ENCODE measurements around the gene KRT71.
"Not testable (repeated sequence)": the region's sequence is repeated elsewhere in the genome, so short reads cannot be mapped to it uniquely, and the experiment has no call there.

Gene KRT71

DNA sequence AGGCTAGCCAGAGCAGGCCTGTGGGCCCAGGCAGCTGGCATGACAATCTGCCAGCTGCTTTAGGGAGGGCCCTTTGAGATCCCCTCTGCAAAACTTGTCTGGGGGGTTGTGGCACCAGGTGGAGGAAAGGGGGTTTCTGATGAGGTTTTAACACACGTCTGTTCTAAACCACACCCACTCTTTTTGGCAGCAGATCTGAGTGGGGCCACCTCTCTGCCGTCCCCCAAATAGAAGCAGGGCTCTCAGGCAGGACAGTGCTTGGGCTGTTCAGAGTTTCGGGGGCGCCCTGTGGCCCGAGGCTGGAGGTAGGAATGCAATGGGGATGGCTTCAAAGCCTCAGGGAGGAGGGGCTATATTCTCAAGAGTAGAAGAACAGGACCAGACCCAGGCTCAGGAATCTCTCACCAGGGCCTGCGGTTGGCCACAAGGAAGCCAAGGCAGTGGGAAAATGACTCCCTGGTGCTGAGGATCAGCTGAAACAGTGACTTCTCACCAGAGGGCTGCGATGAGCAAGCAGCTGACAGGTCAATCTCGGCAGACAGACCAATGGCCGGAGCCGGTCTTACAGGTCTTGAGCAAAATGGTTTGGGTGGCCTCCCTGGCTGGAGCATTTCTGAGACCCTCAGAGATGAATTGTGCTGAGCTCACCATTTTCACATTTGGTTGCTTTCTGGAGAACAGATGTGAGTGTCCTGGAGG is 31.2 kb downstream of the KRT71 start:
- no peak for FAIRE-seq
- no peak for DNase-seq (ENCODE audit: low spot score)

DNA sequence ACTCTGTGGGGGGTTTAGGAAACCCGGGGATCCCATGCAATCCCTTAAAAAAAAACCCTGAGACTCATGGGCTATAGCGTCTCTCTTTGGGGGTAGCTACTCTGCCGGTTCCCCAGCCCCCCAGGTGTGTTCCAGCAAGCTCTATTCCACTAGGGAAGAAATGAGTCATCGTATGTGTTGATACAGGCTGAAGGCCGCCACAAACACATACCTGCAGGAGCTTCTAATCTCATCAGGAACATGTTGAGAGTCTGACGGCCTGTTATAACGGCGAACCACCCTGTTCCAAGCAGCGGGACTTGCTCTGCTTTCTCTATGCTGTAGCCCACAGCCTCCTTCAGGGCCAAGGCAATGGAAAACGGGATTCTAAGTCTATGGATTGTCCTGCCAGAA is 31.8 kb downstream of the KRT71 start:
- FAIRE-seq (no peak), DNase-seq (ENCODE audit: low spot score) (peak; percentile 65)

DNA sequence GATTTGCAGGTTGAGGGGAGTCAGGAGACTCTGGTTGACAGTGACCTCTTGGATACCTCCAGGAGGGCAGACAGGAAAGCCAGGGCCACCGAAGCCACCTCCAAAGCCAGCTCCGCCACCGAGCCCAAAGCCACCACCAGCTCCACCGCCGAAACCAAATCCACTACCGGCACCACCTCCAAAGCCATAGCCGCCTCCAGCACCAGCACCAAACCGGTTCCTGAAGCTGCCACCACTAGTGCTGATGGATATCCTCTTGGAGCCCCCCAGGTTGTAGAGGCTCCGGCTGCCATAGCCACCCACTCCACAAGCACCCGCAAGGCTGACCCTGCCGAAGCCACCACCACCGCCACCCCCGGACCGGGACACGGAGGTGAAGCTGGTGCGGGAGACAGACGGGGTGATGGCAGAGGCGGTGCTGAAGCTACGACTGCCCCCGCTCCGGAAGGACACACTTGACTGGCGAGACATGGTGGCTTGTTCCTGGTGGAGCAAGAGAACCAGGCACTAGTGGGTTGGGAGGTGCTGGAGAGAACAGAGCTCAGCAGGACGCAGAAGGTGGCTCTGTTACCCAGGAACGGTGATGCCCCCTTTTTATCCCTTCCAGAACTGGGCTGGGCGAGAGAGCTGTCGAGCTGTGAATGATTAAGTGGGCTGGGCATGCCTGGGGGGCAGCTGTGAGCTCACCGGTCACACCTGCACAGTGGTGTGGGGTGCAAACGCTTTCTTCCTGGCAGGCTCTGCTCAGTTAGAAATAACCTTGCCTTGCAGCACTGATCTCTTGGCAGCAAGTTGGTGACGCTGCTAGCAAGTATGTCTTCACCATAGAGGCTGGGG is 32.9 kb downstream of the KRT71 start, which contains the start of gene KRT5:
KRT5 (minus strand) TSS at position 569 of the 837 bp plus-strand sequence; CDS start at position 471, 98 bp downstream.
- DNase-seq (ENCODE audit: low spot score) (no peak), FAIRE-seq (no peak)

DNA sequence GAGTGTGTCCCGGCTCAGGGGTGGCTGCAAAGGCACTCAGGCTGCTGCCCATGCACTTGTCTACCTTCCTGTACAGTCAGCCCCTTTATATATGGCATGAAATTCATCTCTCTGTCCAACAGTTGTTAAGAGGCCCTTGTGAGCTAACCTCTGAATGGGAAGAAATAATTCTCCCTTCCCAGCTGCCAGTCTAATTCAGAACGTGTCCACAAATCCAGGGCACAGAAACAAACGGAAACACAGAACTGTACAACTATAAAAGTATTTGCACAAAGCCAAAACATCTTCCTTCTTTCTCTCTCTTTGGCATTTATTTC is 33.6 kb downstream of the KRT71 start:
- DNase-seq (ENCODE audit: low spot score) (no peak), FAIRE-seq (no peak)

DNA sequence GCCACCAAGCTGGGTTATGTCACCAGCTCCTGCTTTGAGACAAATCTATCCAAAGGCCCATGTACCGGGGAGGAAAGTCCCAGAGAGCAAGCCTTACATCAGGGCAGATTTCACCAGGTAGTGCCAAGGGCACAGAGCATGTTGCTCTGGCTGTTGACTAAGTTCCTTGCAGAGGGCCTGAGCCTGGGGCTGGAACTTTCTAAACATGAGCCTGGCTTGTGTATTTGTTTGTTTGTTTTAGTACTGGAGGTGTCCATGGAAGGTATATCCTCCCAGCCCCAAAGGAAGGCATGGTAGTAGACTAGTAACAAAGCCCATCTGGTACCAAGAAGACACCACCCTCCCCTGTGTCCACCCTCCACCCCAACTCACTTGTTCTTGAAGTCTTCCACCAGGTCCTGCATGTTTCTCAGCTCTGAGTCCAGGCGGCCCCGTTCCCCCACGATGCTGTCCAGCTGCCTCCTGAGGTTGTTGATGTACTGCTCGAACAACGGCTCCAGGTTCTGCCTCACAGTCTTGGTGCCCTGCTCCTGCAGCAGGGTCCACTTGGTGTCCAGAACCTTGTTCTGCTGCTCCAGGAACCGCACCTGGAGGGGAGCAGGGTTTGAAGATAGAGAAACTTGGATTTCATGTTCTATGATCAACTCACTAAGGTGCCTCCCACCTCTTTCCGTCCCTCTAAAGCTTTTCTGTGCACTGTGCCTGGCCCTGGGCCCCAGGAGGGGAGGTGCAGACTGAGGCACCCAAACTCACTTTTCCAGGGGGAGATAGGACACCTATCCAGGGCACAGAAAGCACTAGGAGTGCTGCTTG is 34.2 kb downstream of the KRT71 start:
- FAIRE-seq (no peak), DNase-seq (ENCODE audit: low spot score) (no peak)

DNA sequence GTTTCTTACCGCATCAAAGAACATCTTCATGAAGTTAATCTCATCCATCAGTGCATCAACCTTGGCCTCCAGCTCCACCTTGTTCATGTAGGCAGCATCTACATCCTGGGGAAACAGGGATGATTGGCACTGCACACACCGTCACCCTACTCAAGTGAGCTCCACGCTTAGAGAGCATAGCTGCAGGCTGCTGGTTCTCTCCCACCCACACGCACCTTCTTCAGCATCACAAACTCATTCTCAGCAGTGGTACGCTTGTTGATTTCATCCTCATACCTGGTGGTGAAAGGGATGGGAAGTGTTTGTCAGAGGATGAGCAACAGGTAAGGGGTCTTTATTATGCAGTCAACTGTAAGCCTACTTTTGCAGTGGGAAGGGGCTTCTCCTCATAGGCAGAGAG is 35.1 kb downstream of the KRT71 start:
- FAIRE-seq: no peak
- no peak for DNase-seq (ENCODE audit: low spot score)

DNA sequence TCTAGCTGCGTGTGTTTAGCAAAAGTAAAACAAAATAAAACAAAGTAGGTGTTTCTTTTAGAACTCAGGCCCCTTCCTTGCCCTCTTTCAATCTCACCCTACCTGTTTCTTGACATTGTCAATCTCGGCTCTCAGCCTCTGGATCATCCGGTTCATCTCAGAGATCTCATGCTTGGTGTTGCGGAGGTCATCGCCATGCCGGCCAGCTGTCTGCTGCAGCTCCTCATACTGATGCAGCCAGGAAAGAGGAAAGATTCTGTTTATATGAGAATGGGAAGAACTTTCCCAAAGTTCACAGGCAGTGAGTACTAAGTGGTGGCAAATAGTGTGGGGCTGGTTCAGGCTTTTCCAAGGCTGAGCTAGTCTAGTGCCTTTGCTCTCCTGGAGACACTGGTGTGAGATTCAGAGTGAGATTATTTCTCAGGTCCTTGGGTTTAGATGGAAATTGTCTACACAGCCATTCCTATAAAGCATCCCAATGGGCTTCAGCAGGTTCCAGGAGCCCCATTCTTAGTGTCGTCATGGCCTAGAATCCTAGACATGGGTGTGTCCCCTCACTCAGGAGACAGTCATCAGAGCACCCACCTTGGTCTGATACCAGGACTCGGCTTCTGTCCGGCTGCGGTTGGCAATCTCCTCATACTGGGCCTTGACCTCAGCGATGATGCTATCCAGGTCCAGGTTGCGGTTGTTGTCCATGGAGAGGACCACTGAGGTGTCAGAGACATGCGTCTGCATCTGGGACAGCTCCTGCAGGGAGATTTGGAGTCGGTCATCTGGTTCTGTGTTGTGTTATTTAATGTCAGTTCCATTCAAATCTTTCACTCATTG is 35.7 kb downstream of the KRT71 start:
- DNase-seq (ENCODE audit: low spot score): no peak
- no peak for FAIRE-seq

DNA sequence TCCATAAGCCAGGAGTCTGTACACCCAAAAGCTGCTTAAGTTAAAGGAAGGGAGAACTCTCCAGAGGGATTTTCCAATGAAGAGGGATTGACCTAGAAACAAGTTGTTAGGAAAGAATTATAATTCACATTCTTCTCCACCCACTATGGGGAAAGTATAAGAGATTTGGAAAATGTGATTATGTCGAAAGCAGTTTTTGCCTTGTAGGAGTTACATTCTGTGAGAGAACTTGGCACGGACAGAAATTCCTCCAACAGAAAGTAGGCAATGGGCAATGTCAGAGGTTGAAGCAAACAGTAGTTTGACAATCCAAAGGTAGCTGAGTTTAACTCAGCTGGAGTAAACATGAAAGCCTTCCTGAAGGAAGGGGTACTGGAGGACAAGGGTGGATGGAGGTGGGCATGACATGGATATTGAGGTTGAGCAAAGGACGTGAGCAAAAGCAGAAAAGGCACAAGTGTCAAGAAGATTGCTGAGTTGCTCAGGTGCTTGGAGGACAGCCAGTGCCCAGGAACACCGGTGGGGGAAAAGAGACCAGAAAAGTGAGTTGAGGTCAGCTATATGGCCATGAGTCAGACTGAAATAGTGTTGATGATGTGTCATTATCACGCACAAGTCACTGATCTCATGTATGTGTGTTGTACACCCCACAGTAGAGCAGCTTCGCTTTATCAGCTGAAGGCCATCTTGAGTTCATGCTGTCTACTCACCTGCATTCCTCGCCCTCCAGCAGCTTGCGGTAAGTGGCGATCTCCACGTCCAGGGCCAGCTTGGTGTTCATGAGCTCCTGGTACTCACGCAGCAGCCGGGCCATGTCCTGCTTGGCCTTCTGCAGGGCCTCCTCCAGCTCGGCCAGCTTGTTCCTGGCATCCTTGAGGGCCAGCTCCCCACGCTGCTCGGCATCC is 36.8 kb downstream of the KRT71 start:
- peak; percentile 30 for FAIRE-seq
- no peak for DNase-seq (ENCODE audit: low spot score)

DNA sequence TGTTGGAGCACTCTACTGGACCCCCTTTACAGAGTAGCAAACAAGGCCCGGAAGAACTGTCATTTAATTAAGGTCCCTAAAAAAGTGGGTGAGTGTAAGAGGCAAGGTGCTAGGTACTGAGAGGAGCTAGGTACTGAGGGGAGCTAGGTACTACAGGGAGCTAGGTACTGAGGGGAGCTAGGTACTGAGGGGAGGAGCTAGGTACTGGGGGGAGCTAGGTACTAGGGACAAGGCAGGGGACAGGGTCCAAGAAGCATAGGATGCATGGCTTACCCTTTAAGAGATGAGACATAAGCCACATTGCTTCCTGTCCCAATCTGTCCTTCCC is 37.7 kb downstream of the KRT71 start:
- no peak for FAIRE-seq

DNA sequence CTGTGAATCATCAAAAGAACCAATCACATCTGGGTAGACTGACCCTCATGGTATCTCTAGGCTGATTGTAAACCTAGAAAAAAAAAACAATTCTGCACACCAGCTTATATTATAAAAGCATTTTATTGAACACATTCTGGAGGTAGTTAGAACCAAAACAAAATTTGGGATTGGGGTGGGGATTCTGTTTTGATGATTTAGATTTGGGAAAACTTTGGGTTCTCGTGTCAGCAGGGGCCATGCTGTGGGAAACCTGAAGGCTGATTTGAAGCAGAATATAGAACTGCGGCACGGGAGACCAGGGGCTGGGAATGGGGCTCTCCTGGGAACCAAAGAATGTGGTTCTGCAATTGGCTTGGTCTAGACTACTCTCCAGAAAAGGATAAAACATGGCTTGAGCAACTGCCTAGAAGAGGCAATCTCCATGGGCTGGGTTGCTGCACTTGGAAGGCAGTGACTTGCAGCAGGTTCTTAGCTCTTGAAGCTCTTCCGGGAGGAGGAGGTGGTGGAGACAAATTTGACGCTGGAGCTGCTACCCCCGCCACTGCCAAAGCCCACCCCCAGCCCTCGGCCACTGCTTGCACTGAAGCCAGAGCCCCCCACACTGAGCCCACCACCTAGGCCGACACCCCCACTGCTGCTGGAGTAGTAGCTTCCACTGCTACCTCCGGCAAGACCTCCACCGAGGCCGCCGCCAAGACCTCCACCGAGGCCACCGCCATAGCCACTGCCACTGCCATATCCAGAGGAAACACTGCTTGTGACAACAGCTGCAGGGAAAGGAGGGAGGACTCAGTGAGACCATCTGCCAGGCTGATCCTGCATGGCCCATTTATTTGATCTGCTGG is 38.2 kb downstream of the KRT71 start:
- FAIRE-seq (no peak), DNase-seq (ENCODE audit: low spot score) (no peak)

More for the DNA sequence above, 37.7 kb downstream of the KRT71 start:
- DNase-seq (ENCODE audit: low spot score): no peak

DNA sequence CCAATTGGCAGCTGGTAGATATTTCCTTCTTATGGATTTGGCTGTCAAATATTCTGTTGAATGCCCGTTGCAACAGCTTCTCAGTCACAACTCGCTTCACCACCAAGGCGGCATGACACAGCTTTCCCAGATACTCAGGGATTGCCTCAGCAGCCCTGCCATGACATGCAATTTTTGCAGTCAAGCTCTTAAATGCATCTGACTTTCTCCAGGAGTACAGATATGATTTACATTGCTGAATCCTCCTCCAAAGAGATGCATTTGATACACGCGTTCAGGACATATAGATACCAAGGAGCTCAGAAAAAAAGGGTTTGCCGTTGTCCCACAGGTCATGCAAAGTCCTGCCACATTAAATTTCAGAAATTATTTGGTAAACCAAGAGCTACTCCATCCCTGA is 39.2 kb downstream of the KRT71 start:
- DNase-seq (ENCODE audit: low spot score) (no peak), FAIRE-seq (no peak)

DNA sequence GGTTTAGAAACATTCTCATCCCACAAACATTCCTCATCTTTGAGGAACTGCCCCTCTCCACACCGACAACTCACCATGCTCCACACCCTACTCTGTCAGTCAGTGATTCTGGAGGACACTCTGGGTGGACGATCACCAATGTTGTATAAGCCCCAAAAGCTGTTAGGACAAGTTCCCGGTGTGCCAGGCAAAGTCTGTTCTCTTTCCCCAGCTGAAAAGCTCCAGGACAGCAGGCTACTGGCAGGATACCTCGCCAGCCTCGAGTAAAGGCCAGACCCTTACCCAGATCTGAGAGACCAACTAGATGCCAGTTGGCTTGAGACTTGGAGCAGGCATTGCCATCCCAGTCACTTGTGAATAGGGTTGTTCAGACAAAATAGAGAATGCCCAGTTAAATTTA is 44.7 kb downstream of the KRT71 start:
- FAIRE-seq (peak; percentile 32), DNase-seq (ENCODE audit: low spot score) (no peak)

DNA sequence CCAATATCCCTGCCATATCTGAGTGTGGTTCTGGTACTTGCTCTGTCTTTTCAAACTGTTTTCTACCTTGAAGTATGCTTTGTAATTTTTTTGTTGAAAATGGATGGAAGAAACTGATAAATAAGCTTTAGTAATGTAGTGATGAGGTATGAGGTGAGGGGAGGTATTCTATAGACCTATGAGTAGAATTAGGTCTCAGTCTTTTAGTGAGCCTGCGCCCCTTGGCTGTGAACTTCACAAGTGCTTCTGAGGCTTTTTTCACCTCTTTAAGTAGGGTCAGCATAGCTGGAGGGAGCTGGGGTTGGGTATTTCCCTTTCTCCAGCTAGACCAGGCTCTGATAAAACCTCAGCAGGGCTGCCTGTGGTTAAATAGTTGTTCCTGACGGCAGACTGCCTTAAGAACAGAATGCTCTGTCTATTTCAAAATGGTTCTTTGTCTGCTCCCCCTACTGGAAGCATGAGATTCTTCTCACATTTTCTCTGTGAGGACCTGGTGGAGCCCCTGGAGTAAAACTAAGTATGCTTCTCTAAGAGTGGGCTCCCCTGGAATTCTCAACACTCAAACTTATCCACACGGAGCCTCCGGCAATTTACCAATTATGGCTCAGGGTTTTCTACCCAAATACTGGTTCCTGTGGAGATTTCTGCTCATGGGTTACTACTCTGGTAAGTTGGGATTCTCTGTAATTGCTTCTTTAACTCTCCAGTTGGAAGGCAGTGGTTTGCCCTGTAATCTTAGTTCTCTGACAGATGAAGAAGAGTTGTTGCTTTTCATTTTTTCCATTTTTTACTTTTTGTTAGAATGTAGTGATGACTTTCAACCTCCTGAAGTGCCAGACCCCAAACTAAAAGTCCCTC is 45.9 kb downstream of the KRT71 start:
- no peak for FAIRE-seq

DNA sequence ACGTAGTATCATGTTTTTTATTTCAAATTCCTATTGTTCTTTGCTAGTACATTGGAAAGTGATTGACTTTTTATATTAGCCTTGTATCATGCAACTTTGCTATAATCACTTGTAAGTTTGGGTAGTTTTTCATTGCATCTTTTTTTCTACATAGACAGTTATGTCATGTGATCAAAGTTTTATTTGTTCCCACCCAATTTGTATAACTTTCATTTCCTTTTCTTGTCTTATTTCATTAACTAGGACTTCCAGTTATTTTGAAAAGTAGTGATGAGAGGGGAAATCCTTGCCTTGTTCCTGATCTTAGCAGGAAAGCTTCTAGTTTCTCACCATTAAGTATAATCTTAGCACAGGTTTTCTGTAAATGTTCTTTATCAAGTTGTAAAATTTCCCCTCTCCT is 50.1 kb downstream of the KRT71 start:
- DNase-seq (ENCODE audit: low spot score) (no peak), FAIRE-seq (no peak)

More for the DNA sequence above, 45.9 kb downstream of the KRT71 start:
- peak; percentile 70 for DNase-seq (ENCODE audit: low spot score)

DNA sequence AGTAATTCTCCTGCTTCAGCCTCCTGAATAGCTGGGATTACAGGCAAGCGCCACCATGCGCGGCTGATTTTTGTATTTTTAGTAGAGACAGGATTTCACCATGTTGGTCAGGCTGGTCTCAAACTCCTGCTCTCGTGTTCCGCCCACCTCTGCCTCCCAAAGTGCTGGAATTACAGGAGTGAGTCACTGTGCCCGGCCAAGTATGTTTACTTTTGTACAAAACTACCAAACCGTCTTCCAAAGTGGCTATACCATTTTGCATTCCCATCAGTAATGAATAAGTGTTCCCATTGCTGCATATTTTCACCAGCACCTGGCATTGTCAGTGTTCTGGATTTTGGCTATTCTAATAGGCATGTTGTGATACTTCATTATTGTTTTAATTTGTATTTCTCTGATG is 51.5 kb downstream of the KRT71 start:
- DNase-seq (ENCODE audit: low spot score) (no peak), FAIRE-seq (no peak)

DNA sequence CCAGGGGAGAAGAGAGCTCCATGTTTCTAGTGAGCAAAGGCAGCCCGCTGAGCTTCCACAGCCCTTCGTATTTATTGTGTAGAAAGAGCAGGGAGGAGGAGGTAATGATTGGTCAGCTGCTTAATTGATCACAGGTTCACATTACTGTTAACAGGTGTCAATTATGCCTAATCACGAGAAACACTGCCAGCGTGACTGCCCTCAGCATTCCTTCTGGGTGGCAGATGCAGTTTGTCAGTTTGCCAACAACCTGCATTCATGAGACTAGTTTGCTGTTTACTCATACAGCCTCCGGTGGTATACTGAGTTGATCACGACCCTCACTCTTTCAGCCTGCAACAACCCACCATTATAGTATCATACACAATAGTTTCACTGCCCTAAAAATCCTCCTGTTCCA is 52.4 kb downstream of the KRT71 start:
- DNase-seq (ENCODE audit: low spot score); FAIRE-seq: not testable (repeated sequence)

DNA sequence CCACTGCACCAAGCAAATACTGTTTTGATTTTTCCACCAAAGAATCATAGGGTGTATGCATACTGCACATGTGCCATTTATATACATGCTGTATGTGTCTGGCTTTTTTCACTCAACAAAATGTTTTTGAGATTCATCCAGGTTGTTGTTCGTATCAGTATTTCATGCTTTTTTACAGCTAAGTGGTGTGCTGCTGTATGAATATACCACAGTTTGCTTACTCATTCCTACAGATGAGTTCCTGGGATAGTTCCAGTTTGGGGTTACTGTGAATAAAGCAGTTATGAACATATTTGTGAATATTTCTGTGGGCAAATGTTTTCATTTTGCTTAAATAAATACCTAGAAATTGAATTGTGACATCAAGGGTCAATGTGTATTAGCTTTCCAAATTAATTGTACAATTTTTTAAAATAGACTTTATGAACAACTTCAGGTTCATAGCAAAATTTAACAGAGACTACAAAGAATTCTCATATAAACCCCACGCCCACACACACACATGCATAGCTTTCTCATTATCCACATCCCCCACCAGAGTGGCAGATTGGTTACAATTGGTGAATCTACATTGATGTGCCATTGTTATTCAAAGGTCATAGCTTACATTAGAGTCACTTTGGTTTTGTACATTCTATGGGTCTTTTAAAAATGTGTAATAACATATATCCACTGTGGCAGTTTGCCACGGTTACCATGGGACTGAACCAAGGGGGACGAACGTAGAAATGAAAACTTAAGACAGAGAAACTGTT is 53.0 kb downstream of the KRT71 start:
- no peak for DNase-seq (ENCODE audit: low spot score)

DNA sequence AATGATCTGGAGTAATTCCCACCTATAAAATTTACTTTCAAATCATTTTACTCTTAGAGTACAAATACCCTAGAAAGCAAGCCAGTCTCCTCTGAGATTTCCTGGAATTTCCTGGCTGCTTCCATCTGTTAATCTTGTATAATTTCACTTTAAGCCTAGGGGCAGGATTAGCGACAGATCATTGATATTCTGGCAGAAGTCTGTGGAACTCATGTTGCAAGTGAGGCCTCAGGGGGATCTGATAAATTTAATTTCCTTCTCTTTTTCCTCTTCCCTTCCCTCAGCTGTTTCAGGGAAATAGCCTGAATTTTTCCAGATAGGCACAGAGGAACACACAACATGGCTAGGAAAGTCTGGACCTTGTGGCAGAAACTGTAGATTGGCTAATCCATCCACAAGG is 54.0 kb downstream of the KRT71 start:
- FAIRE-seq (no peak), DNase-seq (ENCODE audit: low spot score) (no peak)

More for the DNA sequence above, 53.0 kb downstream of the KRT71 start:
- FAIRE-seq: no peak

Measured in urothelium cell line (cell line).